Inferior parietal cortex (tissue), 1 donor: ENCODE data around the gene FDX1.

Source experiments
- DNase-seq: peaks from one replicate; pipeline ENCODE4 v3.0.0-alpha.2; 2016; ENCODE audit errors: extremely low spot score

The FDX1 gene

GRCh38 chr11:110431051-110431672 is 1.4 kb downstream of the FDX1 start:
- DNase-seq: peak; percentile 53

- DNase-seq: no peak
Measured at GRCh38 chr11:110431674-110432073, 1.9 kb downstream of the FDX1 start.

- DNase-seq: no peak
Measured at GRCh38 chr11:110432713-110433392, 3.1 kb downstream of the FDX1 start.

- DNase-seq: peak; percentile 38
Measured at GRCh38 chr11:110433393-110434333, 3.9 kb downstream of the FDX1 start.

GRCh38 chr11:110434952-110435779 is 5.4 kb downstream of the FDX1 start:
- no peak for DNase-seq

GRCh38 chr11:110435780-110436717 is 6.3 kb downstream of the FDX1 start:
- DNase-seq: no peak

GRCh38 chr11:110438017-110438416 is 8.3 kb downstream of the FDX1 start:
- no peak for DNase-seq

GRCh38 chr11:110445437-110445836 is 15.7 kb downstream of the FDX1 start:
- DNase-seq: no peak

GRCh38 chr11:110446061-110446460 is 16.3 kb downstream of the FDX1 start:
- no peak for DNase-seq

- DNase-seq: no peak
Measured at GRCh38 chr11:110446594-110446993, 16.8 kb downstream of the FDX1 start.

GRCh38 chr11:110447343-110447742 is 17.6 kb downstream of the FDX1 start:
- no peak for DNase-seq

- no peak for DNase-seq
Measured at GRCh38 chr11:110447897-110448745, 18.4 kb downstream of the FDX1 start.

- DNase-seq: no peak
Measured at GRCh38 chr11:110450246-110450645, 20.5 kb downstream of the FDX1 start.

GRCh38 chr11:110452720-110453119 is 23.0 kb downstream of the FDX1 start:
- no peak for DNase-seq

- DNase-seq: no peak
Measured at GRCh38 chr11:110453684-110454354, 24.1 kb downstream of the FDX1 start.

- no peak for DNase-seq
Measured at GRCh38 chr11:110454609-110455008, 24.9 kb downstream of the FDX1 start.

- no peak for DNase-seq
Measured at GRCh38 chr11:110455718-110456117, 26.0 kb downstream of the FDX1 start.

GRCh38 chr11:110463153-110463552 is 33.4 kb downstream of the FDX1 start:
- no peak for DNase-seq

GRCh38 chr11:110465231-110465630 is 35.5 kb downstream of the FDX1 start:
- DNase-seq: no peak
